ENCODE data around the gene NEK9. TPM values are rescaled to one million over a fixed set of nuclear protein-coding genes. Genes with fewer than 3 reads are reported as not detected.

NEK9 gene
- total and polyA plus RNA-seq, 2 donors (not counting 1 experiment from before 2014, with no cell fraction given): 35.1 to 110 TPM

- Histone ChIP-seq H3K36me3 (replicated peaks in 1 of 2; ENCODE audit: control extremely low read depth in 1 of 2, control insufficient read depth in 1 of 2, extremely low read depth in 1 of 2, insufficient read depth in 2 of 2, low read length in 1 of 2) (peaks cover 0 to 2% of the 10 kb centered on the region in 2 experiments), H3K79me2 (ENCODE audit: control insufficient read depth, insufficient read depth, low read length) (peaks cover 98% of the 10 kb centered on the region), H3K27me3 (replicated peaks in 1 of 4; ENCODE audit: control extremely low read depth in 1 of 4, control insufficient read depth in 3 of 4, insufficient read depth in 4 of 4, low read length in 3 of 4) (no peaks in the 10 kb centered on the region), H3K4me1 (ENCODE audit: control insufficient read depth in 2 of 2, insufficient read depth in 2 of 2, low read length in 2 of 2) (peaks cover 3% of the 10 kb centered on the region in 2 donors), H3K4me3 (ENCODE audit: control extremely low read depth in 1 of 5, extremely low read depth in 1 of 5, insufficient read depth in 1 of 5, low read depth in 2 of 5, low read length in 4 of 5) (no peak overlapping the region), H3K9ac (ENCODE audit: low read length) (no peak overlapping the region), H4K20me1 (ENCODE audit: control insufficient read depth, insufficient read depth, low read length, poor library complexity, severe bottlenecking) (peaks cover 59% of the 10 kb centered on the region), H2AFZ (ENCODE audit: insufficient read depth, low read depth, low read length, poor library complexity, severe bottlenecking) (no peak overlapping the region), H3K27ac (ENCODE audit: low read length in 2 of 2) (no peak overlapping the region), H3K9me3 (ENCODE audit: control extremely low read depth in 1 of 3, control insufficient read depth in 2 of 3, insufficient read depth in 1 of 3, low read length in 2 of 3) (no peaks in the 10 kb centered on the region), H3K4me2 (replicated peaks; ENCODE audit: low read depth, low read length, poor library complexity, severe bottlenecking) (no peak overlapping the region)
- intact Hi-C loops (cut with micrococcal nuclease): no loop called here
- DNase-seq (no peak), ATAC-seq (ENCODE audit: low read depth) (no peak)
- no peak overlapping the region for H3K27ac Mint-ChIP-seq
- H3K4me1 Mint-ChIP-seq: peaks cover 45% of the 10 kb centered on the region
- no peak overlapping the region for H3K4me3 Mint-ChIP-seq
- POLR2A ChIA-PET: no interaction called here
- CTCF ChIA-PET: interaction anchor here (0.7 to 1.1 kb wide), 2 partner anchors 35 to 489 kb away, joined by 3 to 4 read pairs; no protein-coding TSS in a partner anchor
- no peaks in the 10 kb centered on the region for H3K9me3 Mint-ChIP-seq (ENCODE audit: insufficient read depth)
- TF ChIP-seq EZH2 (IDR thresholded peaks at IDR 0.05; ENCODE audit: borderline replicate concordance, insufficient read depth, low read depth, low read length, poor library complexity, severe bottlenecking) (no peak), CTCF (IDR thresholded peaks at IDR 0.05) (no peak)
- no CpG with 5 or more reads among the region's 2 CpGs for WGBS (ENCODE audit: insufficient coverage)
- H3K27me3 Mint-ChIP-seq: no peaks in the 10 kb centered on the region
Measured at GRCh38 chr14:75167325-75167724, 40.5 kb upstream of the NEK9 start.

- no peaks in the 10 kb centered on the region for H3K27me3 ChIP-seq (replicated peaks in 1 of 4; ENCODE audit: control extremely low read depth in 1 of 4, control insufficient read depth in 3 of 4, insufficient read depth in 4 of 4, low read length in 3 of 4)
- intact Hi-C loops (cut with micrococcal nuclease): no loop called here
- no peaks in the 10 kb centered on the region for H3K27me3 Mint-ChIP-seq
- no peak overlapping the region for H3K9ac ChIP-seq (ENCODE audit: low read length)
- no peak overlapping the region for H3K27ac Mint-ChIP-seq
- 92% methylated on average over 7 of the region's 8 CpGs for WGBS (ENCODE audit: insufficient coverage)
- H3K27ac ChIP-seq (ENCODE audit: low read length in 2 of 2): no peak overlapping the region
- peaks cover 98% of the 10 kb centered on the region for H3K79me2 ChIP-seq (ENCODE audit: control insufficient read depth, insufficient read depth, low read length)
- H3K4me2 ChIP-seq (replicated peaks; ENCODE audit: low read depth, low read length, poor library complexity, severe bottlenecking): no peak overlapping the region
- H3K4me3 ChIP-seq (ENCODE audit: control extremely low read depth in 1 of 5, extremely low read depth in 1 of 5, insufficient read depth in 1 of 5, low read depth in 2 of 5, low read length in 4 of 5): no peak overlapping the region
- no peaks in the 10 kb centered on the region for H3K9me3 ChIP-seq (ENCODE audit: control extremely low read depth in 1 of 3, control insufficient read depth in 2 of 3, insufficient read depth in 1 of 3, low read length in 2 of 3)
- H3K4me1 Mint-ChIP-seq: peaks cover 40% of the 10 kb centered on the region
- no peak for DNase-seq
- H3K9me3 Mint-ChIP-seq (ENCODE audit: insufficient read depth): no peaks in the 10 kb centered on the region
- ChIA-PET POLR2A (no interaction called here), CTCF (interaction anchor here (1.5 kb wide), 1 partner anchor 137 kb away, joined by 5 read pairs; no protein-coding TSS in a partner anchor)
- TF ChIP-seq EZH2 (IDR thresholded peaks at IDR 0.05; ENCODE audit: borderline replicate concordance, insufficient read depth, low read depth, low read length, poor library complexity, severe bottlenecking) (no peak), CTCF (IDR thresholded peaks at IDR 0.05) (no peak)
- ATAC-seq (ENCODE audit: low read depth): no peak
- H3K4me1 ChIP-seq (ENCODE audit: control insufficient read depth in 2 of 2, insufficient read depth in 2 of 2, low read length in 2 of 2): peaks cover 3% of the 10 kb centered on the region in 2 donors
- peaks cover 0 to 2% of the 10 kb centered on the region in 2 experiments for H3K36me3 ChIP-seq (replicated peaks in 1 of 2; ENCODE audit: control extremely low read depth in 1 of 2, control insufficient read depth in 1 of 2, extremely low read depth in 1 of 2, insufficient read depth in 2 of 2, low read length in 1 of 2)
- H4K20me1 ChIP-seq (ENCODE audit: control insufficient read depth, insufficient read depth, low read length, poor library complexity, severe bottlenecking): peaks cover 58% of the 10 kb centered on the region
- H2AFZ ChIP-seq (ENCODE audit: insufficient read depth, low read depth, low read length, poor library complexity, severe bottlenecking): no peak overlapping the region
- no peak overlapping the region for H3K4me3 Mint-ChIP-seq
Measured at GRCh38 chr14:75165586-75166391, 38.9 kb upstream of the NEK9 start.

Measured in B cell (primary cell).